Measurements from ENCODE around the gene ZACN.

Gene ZACN

DNA sequence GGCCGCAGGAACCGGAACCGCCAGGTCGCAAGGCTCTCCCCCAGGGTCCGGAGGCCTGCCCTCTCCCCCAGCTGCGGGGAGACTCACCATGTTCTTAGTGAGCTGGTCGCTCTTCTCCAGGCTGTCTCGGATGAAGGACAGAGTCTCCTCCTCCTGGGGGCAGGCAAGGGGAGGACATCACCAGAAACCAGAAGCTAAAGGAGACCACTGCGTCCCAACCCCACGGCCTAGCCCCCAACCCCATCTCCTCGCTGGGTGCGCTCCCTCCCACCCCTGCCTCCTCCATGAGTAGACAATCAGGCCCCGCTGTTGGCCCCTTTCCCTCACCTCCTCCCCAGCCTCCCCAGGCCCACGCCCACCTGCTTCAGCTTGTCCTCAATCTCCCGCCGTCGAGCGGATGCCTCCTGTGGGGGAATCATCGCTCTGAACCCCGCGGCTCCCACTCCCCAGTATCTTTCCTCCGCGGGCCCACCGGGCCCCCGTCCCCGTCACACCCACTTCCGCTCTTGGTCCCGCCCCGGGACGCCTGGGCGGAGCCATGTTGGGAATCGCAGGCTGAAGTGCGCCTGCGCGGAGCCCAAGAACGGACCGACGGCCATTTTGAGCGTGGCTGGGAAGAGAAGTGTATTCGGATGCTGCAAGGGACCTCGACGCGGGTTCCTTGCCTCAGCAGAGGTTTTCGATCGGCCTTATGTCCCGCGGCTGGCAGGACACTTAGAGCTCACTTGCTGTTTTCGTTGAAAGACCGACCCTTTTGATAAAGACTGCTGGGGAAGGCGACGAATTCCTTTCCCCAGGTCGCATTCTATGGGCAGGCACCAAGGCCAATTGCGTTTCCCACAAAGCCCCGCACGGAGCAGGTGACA lies 24.5 kb downstream of the ZACN start, which contains the start of gene EXOC7:
EXOC7 (minus strand) TSS at position 514 of the 866 bp plus-strand sequence; CDS start at position 419, 95 bp downstream.
- H3K4me3 ChIP-seq (ENCODE audit: low read depth, low read length), result peak within 1 kb of the TSS; percentile 75
- TF ChIP-seq, protein P1, sequence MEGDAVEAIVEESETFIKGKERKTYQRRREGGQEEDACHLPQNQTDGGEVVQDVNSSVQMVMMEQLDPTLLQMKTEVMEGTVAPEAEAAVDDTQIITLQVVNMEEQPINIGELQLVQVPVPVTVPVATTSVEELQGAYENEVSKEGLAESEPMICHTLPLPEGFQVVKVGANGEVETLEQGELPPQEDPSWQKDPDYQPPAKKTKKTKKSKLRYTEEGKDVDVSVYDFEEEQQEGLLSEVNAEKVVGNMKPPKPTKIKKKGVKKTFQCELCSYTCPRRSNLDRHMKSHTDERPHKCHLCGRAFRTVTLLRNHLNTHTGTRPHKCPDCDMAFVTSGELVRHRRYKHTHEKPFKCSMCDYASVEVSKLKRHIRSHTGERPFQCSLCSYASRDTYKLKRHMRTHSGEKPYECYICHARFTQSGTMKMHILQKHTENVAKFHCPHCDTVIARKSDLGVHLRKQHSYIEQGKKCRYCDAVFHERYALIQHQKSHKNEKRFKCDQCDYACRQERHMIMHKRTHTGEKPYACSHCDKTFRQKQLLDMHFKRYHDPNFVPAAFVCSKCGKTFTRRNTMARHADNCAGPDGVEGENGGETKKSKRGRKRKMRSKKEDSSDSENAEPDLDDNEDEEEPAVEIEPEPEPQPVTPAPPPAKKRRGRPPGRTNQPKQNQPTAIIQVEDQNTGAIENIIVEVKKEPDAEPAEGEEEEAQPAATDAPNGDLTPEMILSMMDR (IDR thresholded peaks at IDR 0.05; ENCODE audit: low read depth, low read length), result no peak

DNA sequence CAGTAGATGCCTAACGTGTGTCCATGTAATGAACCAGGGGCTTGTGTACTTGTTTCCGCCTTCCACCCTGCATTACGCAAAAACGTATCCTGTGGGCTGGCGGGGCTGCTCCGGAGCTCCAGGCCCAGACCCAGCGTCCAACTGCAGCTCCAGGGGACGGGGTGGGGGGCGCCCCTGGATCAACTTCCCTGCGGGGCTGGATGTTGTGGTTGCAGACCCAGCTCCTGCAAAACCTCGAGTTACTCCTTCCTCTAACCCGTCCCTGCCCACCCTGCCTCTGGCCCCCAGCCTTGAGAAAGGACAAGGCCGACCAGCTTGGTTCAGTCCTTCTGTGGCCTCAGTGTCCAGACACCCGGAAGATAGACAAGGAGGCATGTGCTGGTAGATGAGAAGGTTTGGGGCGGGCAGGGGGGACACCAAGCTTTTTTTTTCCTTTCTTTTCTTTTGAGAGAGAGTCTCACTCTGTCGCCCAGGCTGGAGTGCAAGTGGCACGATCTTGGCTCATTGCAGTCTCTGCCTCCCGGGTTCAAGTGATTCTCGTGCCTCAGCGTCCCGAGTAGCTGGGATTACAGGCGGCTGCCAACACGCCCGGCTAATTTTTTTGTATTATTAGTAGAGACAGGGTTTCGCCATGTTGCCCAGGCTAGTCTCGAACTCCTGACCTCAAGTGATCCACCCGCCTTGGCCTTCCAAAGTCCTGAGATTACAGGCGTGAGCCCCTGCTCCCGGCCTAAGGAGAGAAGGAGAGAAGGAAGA lies 25.3 kb downstream of the ZACN start:
- peak overlapping the region; percentile 75 for H3K4me3 ChIP-seq (ENCODE audit: low read depth, low read length)
- TF ChIP-seq, protein P1 (IDR thresholded peaks at IDR 0.05; ENCODE audit: low read depth, low read length), result no peak

DNA sequence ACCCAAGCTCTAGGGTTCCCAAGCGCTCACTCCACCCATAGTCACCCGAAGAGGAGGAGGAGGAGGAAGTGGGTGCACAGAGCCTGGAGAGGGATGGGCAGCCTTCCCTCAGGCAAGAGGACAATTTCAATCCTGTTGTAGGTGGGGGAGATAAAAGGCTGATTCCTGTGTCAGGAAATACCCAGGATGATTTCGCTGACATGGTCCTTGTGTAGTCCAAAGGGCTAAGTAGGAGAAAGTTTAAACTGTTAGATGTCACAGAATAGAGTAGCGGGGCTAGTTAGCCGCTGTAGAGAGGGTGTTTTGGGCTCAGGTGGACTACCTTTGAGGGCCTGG lies 25.9 kb downstream of the ZACN start:
- TF ChIP-seq, protein P1 (IDR thresholded peaks at IDR 0.05; ENCODE audit: low read depth, low read length), result no peak
- no peak overlapping the region for H3K4me3 ChIP-seq (ENCODE audit: low read depth, low read length)

DNA sequence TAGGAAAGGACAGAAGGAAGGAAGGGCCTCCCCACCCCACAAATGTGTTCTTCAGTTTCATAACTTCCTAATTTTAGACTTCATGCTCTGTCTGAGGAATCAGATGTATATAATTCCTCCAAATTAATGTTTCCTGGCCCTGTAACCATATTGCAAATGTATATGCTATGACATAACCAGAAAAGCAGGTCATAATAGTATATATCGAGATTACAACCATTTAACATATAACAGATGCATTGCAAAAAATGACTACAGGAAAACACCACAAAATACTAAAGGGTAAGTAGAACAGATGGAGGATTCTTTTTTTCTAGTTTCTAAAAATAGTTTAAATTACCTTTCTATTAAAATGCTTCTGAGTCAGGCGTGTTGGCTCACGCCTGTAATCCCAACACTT lies 27.7 kb downstream of the ZACN start:
- no peak overlapping the region for H3K4me3 ChIP-seq (ENCODE audit: low read depth, low read length)
- TF ChIP-seq, protein P1 (IDR thresholded peaks at IDR 0.05; ENCODE audit: low read depth, low read length), result no peak

DNA sequence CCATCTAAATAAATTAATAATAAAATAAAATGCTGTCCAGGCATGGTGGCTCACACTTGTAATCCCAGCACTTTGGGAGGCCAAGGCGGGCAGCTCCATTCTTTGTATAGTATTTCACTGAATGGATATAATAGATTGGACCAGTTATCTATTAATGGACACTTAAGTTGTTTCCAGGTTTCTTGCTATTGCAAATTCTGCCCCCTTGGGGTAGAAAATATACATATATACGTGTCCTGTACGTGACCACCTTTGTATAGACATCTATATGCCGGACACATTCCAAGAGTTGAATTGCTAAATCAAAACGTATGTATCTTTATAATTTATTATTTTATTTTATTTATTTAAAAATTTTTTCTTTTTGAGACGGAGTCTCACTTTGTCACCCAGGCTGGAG lies 28.5 kb downstream of the ZACN start:
- no peak overlapping the region for H3K4me3 ChIP-seq (ENCODE audit: low read depth, low read length)
- TF ChIP-seq, protein P1 (IDR thresholded peaks at IDR 0.05; ENCODE audit: low read depth, low read length), result no peak

DNA sequence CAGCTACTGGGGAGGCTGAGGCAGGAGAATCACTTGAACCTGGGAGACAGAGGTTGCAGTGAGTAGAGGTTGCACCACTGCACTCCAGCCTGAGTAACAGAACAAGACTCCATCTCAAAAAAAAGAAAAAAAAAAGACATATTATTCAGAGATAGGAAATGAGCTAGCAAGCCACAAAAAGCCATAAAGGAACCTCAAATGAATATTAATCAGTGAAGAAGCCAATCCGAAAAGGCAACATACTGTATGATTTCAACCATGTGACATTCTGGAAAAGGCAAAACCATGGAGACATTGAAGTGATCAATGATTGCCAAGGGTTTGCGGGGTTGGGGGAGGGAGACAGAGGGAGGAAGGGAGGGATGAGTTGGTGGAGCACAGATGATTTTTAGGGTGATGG lies 33.0 kb downstream of the ZACN start:
- TF ChIP-seq, protein P1 (IDR thresholded peaks at IDR 0.05; ENCODE audit: low read depth, low read length), result no peak
- H3K4me3 ChIP-seq (ENCODE audit: low read depth, low read length), result no peak overlapping the region
